GM23248 (cell line): ENCODE results near the gene HDAC4. TPM values are rescaled to one million over a fixed set of nuclear protein-coding genes. Genes with fewer than 3 reads are reported as not detected.

Source experiments
- DNase-seq: peaks from one replicate; pipeline ENCODE4 v3.0.0-alpha.2; 2015
- H2AFZ ChIP-seq: fragments of 200-600 bp; sonication (generic); 2 replicates; pipeline ENCODE4 v1.6.1; 2016; ENCODE audit warnings: antibody characterized with exemption
- H3F3A ChIP-seq: fragments of 200-600 bp; sonication (generic); 2 replicates; pipeline ENCODE4 v1.6.1; 2016; ENCODE audit warnings: mild to moderate bottlenecking, antibody characterized with exemption, mixed run types; ENCODE audit not compliant: insufficient read depth
- H3K27ac ChIP-seq: fragments of 200-600 bp; sonication (generic); 2 replicates; pipeline ENCODE4 v1.5.1; 2016; ENCODE audit warnings: mild to moderate bottlenecking
- H3K27me3 ChIP-seq: fragments of 200-600 bp; sonication (generic); replicated peaks from 2 replicates; pipeline ENCODE4 v1.6.1; 2016; ENCODE audit warnings: mild to moderate bottlenecking; ENCODE audit not compliant: insufficient read depth
- H3K36me3 ChIP-seq: fragments of 200-600 bp; sonication (generic); 2 replicates; pipeline ENCODE4 v1.6.1; 2016; ENCODE audit warnings: low read depth, mild to moderate bottlenecking
- H3K4me1 ChIP-seq: fragments of 200-600 bp; sonication (generic); 2 replicates; pipeline ENCODE4 v1.6.1; 2016; ENCODE audit warnings: mild to moderate bottlenecking; ENCODE audit not compliant: insufficient read depth
- H3K4me2 ChIP-seq: fragments of 200-600 bp; sonication (generic); one replicate; pipeline ENCODE4 v1.6.1; 2016; ENCODE audit warnings: mild to moderate bottlenecking; ENCODE audit not compliant: unreplicated experiment
- H3K4me3 ChIP-seq: fragments of 200-600 bp; sonication (generic); 2 replicates; pipeline ENCODE4 v1.5.1; 2016; ENCODE audit warnings: mild to moderate bottlenecking
- H3K79me2 ChIP-seq: fragments of 200-600 bp; sonication (generic); 2 replicates; pipeline ENCODE4 v1.6.1; 2016; ENCODE audit warnings: mild to moderate bottlenecking; ENCODE audit not compliant: insufficient read depth
- H3K9ac ChIP-seq: fragments of 200-600 bp; sonication (generic); 2 replicates; pipeline ENCODE4 v1.6.1; 2016; ENCODE audit warnings: mild to moderate bottlenecking
- H3K9me2 ChIP-seq: fragments of 200-600 bp; sonication (generic); 2 replicates; pipeline ENCODE4 v1.6.1; 2016; ENCODE audit warnings: mixed run types, mild to moderate bottlenecking, moderate library complexity; ENCODE audit not compliant: insufficient read depth
- H3K9me3 ChIP-seq: fragments of 200-600 bp; sonication (generic); one replicate; pipeline ENCODE4 v1.6.1; 2017; ENCODE audit warnings: low read depth
- H4K20me1 ChIP-seq: fragments of 200-600 bp; sonication (generic); 2 replicates; pipeline ENCODE4 v1.6.0; 2016; ENCODE audit not compliant: insufficient read depth
- EZH2 ChIP-seq: fragments of 200-600 bp; sonication (generic); IDR thresholded peaks from 2 replicates; pipeline ENCODE4 v1.6.1; 2018; ENCODE audit warnings: antibody characterized with exemption, mild to moderate bottlenecking; ENCODE audit not compliant: insufficient read depth, poor library complexity, severe bottlenecking
- EZH2phosphoT487 ChIP-seq: fragments of 200-600 bp; sonication (generic); IDR thresholded peaks from 2 replicates; pipeline ENCODE4 v1.6.1; 2018; ENCODE audit warnings: antibody characterized with exemption, moderate library complexity, mild to moderate bottlenecking, low read depth; ENCODE audit not compliant: insufficient read depth
- WGBS, 2 experiments: methylation state at CpG; one replicate each; pipeline ENCODE4 v1.1.6; 2015 to 2017; ENCODE audit warnings: low lambda C conversion rate in 2 of 2, low coverage in 1 of 2; ENCODE audit errors: missing lambda C conversion rate in 2 of 2; 5-methylcytosine and 5-hydroxymethylcytosine counted together
- in situ Hi-C: fragments of 300-500 bp; cut with MboI; formaldehyde crosslinking; loops from 2 replicates; pipeline ENCODE4 v1.15.0; 2020
- polyA plus RNA-seq: library from polyadenylated mRNA; unstranded; fragments of >200 nt; fragmentation: Nextera tagmentation; extraction: Ambion mirVana; gene quantifications from 2 replicates; pipeline ENCODE4 v1.2.1, GENCODE V29; 2016
- total RNA-seq: library from RNA; depleted of rRNA; stranded (reverse); fragments of >200 nt; shearing (Covaris generic); gene quantifications from 2 replicates; pipeline ENCODE4 v1.2.3, GENCODE V29; 2014

HDAC4 gene
- total and polyA plus RNA-seq, 2 experiments from 2014 or later: 2.1 to 6.3 TPM

DNA sequence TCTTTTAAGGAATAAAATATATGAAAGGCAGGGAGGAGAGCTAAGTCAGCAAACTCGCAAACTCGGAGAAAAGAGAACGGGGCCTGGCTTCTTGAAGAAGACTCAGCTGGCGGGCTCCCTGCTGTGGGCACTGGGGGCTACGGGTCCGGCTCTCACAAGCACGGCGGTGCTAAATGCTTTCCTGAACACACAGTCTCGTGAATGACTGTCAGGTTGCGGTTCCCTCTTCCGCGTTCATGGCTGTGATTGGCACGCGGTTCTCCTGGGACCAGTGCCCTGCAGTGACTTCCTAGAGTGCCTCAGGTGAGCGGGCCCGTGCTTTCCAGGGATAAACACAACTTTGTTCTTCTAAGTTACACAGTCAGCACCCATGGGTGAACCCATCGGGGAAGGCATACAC lies 208.4 kb downstream of the HDAC4 start:
- peaks cover 10% of the 10 kb centered on the region for H3K36me3 ChIP-seq
- H3K27ac ChIP-seq: no peak overlapping the region
- no peaks in the 10 kb centered on the region for H3K27me3 ChIP-seq
- WGBS, 2 experiments: 86 to 91% methylated on average over 17 of the region's 17 CpGs
- H3K9me2 ChIP-seq: no peaks in the 10 kb centered on the region
- no peak overlapping the region for H3K9ac ChIP-seq
- H3K4me1 ChIP-seq: no peaks in the 10 kb centered on the region
- TF ChIP-seq EZH2: no peak
- TF ChIP-seq EZH2phosphoT487: no peak
- in situ Hi-C loops: no loop called here
- H3K4me2 ChIP-seq: no peak overlapping the region
- H4K20me1 ChIP-seq: no peaks in the 10 kb centered on the region
- H3K79me2 ChIP-seq: no peaks in the 10 kb centered on the region
- H3F3A ChIP-seq: no peaks in the 10 kb centered on the region
- H2AFZ ChIP-seq: no peak overlapping the region
- H3K4me3 ChIP-seq: no peak overlapping the region
- H3K9me3 ChIP-seq: no peaks in the 10 kb centered on the region
- no peak for DNase-seq

DNA sequence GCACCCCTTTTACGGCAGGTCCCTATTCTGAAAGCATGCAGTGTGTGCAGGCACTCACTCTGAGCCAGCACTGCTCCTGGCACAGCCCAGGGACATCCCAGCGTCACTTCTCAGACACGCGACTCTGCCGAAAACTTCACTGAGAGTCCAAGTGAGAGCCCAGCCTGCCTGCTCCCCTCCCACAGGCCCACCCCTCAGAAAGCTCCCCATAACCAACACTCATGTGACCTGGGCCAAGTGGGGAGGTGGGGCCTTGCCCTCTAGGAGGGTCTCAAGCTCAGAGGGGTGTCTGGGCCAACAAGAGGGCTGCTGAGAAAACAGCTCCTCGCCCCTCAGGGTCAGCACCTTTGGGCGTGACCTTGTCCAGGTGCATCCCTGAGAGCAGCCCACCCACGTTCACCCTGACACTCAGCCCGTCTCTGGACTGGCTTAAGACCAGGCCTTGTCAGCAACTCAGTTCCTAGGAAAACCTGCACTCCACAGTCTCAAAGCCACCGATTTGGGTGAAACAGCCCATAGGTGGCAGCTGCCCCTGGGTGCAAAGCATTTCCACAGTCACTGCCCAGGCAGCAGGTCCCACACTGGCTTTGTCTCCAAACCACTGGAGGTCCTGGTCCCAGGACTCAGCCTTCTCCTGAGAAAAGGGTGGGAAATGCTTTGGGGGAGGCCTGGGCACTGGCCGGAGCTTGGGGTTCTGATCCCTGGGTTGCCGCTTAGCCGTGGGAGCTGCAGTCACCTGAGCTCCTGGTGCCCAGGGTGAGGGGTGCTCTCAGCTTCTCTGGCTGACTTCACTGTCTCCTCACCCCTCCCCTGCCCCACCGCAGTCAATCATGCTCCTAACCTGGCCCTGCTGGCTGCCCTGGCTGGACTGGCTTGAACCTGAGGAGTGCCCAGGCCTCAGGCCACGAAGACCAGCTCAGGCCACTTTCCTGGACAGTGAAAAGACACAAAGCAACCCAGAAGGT lies 209.6 kb downstream of the HDAC4 start:
- Histone ChIP-seq H4K20me1 (no peaks in the 10 kb centered on the region), H3K4me3 (no peak overlapping the region), H3K27me3 (no peaks in the 10 kb centered on the region), H3K9ac (no peak overlapping the region), H2AFZ (no peak overlapping the region), H3K27ac (no peak overlapping the region), H3K79me2 (no peaks in the 10 kb centered on the region), H3K9me3 (no peaks in the 10 kb centered on the region), H3K4me2 (no peak overlapping the region), H3K4me1 (no peaks in the 10 kb centered on the region), H3F3A (no peaks in the 10 kb centered on the region), H3K36me3 (peaks cover 10% of the 10 kb centered on the region), H3K9me2 (no peaks in the 10 kb centered on the region)
- TF ChIP-seq EZH2phosphoT487 (no peak), EZH2 (no peak)
- WGBS, 2 experiments: 83 to 88% methylated on average over 15 of the region's 15 CpGs
- in situ Hi-C loops: no loop called here
- DNase-seq: no peak

DNA sequence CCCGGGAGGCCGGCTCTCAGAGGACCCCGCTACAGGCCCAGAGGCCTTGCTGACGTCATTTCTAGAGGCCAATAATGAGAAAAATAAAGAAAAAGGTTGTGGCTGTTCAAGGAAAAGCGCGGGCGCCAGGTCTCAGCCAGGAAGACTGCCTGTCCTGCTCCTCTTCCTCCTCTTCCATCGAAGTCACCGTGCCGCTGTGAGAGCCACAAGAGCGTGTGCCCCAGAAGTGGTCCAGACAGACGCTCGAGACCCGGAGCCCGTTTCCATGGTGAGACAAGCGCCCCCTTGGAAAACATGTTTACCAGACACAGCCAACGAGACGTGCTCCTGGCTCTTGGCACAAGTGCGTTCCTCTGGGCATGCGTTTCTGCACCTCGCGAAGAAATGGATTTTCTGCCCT lies 210.5 kb downstream of the HDAC4 start:
- no peaks in the 10 kb centered on the region for H3K27me3 ChIP-seq
- H3K4me3 ChIP-seq: no peak overlapping the region
- TF ChIP-seq EZH2phosphoT487 (no peak), EZH2 (no peak)
- H3K9me2 ChIP-seq: no peaks in the 10 kb centered on the region
- H3K36me3 ChIP-seq: peaks cover 10% of the 10 kb centered on the region
- H4K20me1 ChIP-seq: no peaks in the 10 kb centered on the region
- H3K9ac ChIP-seq: no peak overlapping the region
- no peak for DNase-seq
- in situ Hi-C loops: no loop called here
- H3K79me2 ChIP-seq: no peaks in the 10 kb centered on the region
- H3K4me2 ChIP-seq: no peak overlapping the region
- WGBS, 2 experiments: 89 to 90% methylated on average over 22 of the region's 22 CpGs
- no peak overlapping the region for H2AFZ ChIP-seq
- H3K27ac ChIP-seq: no peak overlapping the region
- no peaks in the 10 kb centered on the region for H3K4me1 ChIP-seq
- H3F3A ChIP-seq: no peaks in the 10 kb centered on the region
- no peaks in the 10 kb centered on the region for H3K9me3 ChIP-seq

DNA sequence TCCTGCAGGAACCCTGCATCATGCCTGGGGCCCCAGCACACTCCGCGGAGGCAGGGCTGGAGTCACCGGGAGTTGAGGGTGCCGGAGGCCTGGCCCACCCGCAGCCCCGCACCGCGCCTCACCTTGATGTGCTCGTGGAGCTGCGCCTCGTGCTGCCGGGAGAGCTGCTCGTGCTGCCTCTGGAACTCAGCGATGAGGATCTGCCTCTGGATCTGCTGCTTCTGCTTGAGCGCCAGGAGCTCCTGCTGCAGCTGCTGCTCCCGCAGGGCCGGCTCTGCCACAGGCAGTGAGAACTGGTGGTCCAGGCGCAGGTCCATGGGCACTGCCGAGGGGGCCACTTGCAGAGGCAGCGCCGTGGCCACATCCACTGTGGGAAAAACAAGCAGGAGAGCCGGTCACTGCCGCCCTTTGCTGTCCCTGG lies 211.1 kb downstream of the HDAC4 start:
- TF ChIP-seq EZH2phosphoT487: no peak
- no peak for DNase-seq
- no peaks in the 10 kb centered on the region for H3F3A ChIP-seq
- H3K9me3 ChIP-seq: no peaks in the 10 kb centered on the region
- no peak overlapping the region for H3K9ac ChIP-seq
- in situ Hi-C loops: no loop called here
- no peak overlapping the region for H3K4me3 ChIP-seq
- H3K9me2 ChIP-seq: no peaks in the 10 kb centered on the region
- H3K79me2 ChIP-seq: no peaks in the 10 kb centered on the region
- H4K20me1 ChIP-seq: no peaks in the 10 kb centered on the region
- no peak overlapping the region for H2AFZ ChIP-seq
- 96 to 98% methylated on average over 19 to 23 of the region's 23 CpGs for WGBS, 2 experiments
- peaks cover 10% of the 10 kb centered on the region for H3K36me3 ChIP-seq
- H3K27me3 ChIP-seq: no peaks in the 10 kb centered on the region
- no peaks in the 10 kb centered on the region for H3K4me1 ChIP-seq
- no peak overlapping the region for H3K27ac ChIP-seq
- H3K4me2 ChIP-seq: no peak overlapping the region
